AG20443 (cell line): ENCODE results near the gene DENND1B.

Experiments used
- DNase-seq: peaks from one replicate; pipeline ENCODE4 v3.0.0; 2012; ENCODE audit warnings: low spot score, mixed read lengths

The DENND1B gene, protein sequence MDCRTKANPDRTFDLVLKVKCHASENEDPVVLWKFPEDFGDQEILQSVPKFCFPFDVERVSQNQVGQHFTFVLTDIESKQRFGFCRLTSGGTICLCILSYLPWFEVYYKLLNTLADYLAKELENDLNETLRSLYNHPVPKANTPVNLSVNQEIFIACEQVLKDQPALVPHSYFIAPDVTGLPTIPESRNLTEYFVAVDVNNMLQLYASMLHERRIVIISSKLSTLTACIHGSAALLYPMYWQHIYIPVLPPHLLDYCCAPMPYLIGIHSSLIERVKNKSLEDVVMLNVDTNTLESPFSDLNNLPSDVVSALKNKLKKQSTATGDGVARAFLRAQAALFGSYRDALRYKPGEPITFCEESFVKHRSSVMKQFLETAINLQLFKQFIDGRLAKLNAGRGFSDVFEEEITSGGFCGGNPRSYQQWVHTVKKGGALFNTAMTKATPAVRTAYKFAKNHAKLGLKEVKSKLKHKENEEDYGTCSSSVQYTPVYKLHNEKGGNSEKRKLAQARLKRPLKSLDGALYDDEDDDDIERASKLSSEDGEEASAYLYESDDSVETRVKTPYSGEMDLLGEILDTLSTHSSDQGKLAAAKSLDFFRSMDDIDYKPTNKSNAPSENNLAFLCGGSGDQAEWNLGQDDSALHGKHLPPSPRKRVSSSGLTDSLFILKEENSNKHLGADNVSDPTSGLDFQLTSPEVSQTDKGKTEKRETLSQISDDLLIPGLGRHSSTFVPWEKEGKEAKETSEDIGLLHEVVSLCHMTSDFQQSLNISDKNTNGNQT

DNA sequence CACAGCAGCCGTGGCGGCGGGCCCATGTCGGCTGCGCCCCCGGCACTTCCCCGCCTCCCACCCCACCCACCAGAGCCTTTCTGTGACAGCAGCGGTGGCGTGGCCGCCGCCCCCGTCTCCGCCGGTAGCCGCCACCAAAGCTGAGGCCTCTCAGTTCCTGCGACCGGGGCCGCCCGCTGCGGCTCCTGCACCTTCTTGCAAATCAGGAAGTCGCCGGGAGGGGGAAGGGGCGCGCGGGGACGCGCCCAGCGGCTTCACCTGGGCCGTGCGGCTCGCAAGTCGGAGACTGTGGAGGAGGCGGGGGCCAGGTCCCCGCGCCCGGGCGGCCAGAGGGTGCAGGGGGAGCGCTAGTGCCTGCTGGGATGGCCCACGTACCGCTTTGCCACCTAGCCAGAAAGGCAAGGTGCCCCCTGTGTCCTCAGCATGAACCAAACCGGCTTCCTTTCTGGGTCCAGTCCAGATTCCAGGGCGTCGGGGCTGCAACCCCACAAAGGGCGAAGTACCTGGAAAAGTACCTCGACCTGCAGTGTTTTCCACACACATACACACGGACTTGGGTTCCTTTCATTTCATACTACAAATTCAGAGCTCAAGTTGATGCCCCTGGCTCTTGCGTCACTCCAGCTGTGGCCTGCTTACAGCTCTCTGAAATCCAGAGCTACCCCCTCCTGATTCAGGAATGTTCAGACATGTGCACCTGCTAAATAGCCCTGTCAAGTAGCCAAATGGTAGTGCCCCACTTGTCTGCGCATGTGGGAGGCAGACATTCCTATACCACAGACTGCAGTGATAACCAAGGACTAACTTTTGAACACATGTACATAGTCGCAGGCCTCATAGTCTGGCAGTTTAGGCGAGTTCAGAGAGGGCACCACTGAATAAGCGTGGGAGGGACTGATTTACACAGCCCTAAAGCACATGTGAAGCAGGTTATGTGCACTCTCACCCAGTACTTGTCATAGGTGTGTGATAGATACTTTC, at the start of gene DENND1B:
TSS of gene DENND1B (minus strand) at position 199 of the 981 bp plus-strand sequence. CDS start 325 bp downstream, outside the sequence.
- DNase-seq, result peak; percentile 49

DNA sequence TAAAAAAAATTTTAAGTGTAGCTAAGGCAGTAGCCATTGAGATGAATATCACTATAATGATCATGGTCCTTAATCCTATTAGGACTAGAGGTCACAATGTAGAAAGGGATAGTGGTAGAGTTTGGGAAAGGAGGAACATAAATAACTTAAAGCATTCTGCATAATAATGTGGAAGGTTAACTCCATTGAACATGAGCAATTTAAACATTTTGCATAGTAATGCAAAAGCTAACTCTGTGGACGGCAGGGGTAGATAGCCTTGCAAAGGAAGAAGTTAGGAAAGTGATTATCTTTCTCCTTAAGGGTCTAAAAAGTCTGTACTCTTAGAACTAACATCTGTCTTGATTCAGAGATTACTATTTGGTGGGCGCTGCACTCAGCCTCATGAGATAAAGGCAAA, 39.0 kb upstream of the DENND1B start:
- DNase-seq, result no peak

DNA sequence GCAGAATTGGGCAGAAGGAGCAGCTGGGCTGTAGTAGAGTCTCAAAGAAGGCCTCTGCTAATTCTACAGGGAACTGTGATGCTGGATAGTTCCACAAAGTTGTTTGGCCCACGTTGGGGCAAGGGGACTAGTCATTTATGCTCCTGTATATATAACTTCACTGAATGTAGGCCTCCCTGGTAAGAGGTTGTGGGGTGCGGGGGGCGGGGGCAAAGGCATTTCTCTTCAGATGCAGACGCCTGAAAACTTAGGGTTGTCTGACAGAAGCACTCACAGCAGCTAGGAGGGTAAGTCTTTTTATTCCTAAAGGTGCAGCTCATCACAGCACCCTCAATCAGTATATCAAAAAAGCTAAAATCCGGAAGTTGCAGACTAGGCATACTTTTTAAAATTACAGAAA, 38.5 kb upstream of the DENND1B start:
- DNase-seq, result no peak

DNA sequence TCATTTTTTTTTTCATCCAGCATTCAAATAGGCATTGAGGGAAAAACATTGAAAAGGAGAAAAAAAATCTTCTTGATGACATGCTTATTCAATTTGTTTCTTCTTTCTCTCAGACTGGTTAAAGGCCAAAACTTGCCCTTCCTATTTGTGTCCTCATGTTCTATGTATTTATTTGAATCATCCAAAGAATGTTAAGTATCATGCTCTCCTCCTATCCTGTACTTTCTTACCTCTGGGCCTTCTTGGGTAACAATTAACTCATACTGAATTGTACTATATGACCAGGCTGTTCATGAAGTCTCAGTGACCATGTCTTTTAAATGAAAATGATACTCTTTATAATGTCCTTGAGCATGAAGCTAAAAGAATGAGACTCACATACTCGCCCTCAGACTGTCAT, 36.5 kb upstream of the DENND1B start:
- peak; percentile 33 for DNase-seq

DNA sequence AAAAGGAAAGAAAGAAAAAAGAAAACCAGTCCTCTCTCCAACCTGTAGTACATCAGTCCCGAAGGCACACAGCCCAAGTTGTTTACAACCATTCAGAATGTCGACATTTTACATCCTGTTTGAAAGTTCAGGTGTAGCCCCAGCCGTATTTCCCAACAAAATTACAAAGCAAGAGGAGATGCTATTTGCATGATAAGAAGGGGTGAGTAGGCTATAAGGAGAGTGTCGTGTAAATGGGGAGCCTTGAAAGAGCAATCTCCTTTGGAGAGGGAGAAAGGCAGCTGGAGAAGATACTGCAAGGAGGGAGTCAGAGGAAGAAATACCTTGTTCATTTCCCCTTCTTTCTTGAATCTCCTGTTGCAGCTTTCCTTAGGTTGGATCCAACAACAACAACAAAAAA, 35.5 kb upstream of the DENND1B start:
- DNase-seq, result no peak

DNA sequence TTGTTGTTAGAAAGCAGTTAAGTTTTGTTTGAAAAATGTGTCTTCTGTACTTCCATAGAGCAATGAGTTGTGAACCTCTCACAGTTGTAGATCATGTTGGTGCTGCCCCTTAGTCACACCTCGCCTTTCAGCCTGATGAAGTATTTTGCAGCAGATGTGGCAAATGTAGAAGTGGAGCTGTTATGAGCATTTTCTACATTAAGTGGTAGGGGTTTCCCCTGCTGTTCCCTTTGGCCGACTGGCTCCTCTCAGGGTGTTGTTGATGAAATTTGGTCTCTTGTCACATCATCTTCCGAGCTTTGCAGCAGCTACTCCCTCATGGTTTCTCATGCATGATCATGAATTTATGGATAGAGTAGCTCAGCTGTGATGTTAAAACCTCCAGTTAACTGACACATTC, 33.6 kb upstream of the DENND1B start:
- DNase-seq, result no peak

DNA sequence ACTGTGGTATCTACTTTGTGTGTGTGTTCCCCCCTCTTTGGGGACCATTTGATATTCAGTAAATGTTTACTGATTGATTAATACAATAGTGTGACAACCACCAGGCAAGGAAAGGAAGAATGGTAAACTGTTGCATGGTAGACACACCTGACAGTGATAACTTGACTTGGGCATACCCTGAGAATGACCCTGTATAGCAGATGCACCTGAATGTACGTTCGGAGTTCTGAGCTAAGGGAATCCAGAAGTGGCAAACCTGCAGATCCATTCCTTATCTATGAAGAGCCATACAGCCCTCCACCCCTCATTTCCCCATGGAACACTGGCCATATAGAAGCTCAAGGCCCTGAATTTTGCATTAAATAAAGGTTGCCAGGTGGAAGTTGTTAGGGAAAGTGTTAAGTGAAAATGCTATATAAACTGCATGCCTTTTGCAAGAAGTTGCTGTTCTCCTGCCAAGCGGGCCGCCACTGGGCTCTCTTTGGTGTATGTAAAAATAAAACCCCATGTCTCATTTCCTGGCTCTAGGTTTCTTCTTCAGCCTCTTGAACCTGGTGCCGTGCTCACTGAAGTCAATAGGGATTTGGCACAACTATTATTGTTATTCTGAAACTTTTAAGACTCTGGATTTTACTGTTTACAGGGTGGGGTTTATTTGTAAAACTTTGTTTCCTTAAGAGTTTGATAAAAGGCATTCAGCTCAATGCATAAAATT, 32.6 kb upstream of the DENND1B start:
- DNase-seq, result no peak

DNA sequence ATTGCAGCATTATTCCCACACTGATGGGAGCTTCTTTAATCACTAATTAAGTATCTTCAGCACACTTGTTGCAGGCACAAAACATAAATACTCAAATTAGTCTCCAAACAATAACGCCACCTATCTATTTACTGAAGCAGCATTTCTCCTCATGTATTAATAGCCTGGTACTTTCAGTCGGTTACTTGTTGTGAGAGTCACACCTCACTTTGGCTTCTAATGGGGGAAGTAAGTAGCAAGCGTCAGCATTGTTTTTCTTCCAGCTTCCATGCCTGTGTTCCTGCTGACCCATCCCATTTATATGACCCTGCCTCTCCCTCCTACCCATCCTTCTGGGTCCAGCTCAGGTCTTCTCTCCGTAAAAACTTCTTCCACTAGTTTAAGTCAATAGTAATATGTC, 31.9 kb upstream of the DENND1B start:
- no peak for DNase-seq

DNA sequence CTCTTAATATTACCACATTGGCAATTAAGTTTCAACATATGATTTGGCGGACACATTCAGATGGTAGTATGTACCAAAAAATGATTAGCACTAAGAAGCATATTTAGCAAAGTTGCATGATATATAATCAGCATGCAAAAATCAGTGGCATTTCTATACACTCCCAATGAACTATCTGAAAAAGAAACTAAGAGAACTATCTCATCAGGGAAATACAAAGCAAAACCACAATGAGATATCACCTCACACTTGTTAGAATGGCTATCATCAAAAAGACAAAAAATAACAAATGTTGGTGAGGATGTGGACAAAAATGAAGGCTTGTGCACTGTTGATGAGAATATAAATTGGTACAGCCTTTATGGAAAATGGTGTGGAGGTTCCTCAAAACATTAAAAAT, 31.4 kb upstream of the DENND1B start:
- DNase-seq, result no peak

DNA sequence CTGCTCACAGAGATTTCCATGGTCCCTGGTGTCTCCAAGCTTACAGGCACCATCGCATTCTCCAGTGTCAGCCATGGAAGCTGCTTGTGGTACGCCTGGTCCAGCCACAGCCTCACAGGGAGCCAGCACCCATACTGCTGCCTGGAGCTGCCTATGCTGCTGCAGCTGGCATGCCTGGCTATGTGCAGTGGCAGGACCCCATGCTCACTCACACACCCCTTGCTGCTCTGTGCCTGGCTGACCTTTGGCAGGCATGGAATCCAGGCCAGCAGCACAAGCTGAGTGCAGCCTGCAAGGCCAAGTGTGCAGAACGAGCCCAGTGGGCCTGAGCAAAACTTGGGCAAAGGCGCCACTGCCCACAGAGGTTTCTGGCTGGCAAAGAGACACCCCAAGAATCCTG, 26.4 kb upstream of the DENND1B start:
- DNase-seq, result no peak

DNA sequence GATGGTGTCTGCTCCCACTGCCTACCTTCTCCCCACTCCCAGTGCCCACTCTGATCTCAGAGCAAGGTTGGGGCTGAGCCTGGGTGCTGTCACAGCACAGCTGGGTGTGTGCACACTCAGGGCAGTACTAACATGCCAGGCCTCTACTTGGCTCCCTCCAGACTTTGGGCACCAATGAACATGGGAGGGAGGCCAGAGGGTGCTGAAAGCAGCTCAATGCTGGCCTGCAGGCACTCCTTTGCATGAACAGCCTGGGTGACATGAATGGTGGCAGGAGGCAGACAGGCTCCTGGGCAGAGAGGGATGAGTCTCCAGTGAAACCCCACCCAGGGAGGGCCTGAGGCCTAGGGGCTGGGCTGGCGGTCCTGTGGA, 25.8 kb upstream of the DENND1B start:
- DNase-seq, result no peak

DNA sequence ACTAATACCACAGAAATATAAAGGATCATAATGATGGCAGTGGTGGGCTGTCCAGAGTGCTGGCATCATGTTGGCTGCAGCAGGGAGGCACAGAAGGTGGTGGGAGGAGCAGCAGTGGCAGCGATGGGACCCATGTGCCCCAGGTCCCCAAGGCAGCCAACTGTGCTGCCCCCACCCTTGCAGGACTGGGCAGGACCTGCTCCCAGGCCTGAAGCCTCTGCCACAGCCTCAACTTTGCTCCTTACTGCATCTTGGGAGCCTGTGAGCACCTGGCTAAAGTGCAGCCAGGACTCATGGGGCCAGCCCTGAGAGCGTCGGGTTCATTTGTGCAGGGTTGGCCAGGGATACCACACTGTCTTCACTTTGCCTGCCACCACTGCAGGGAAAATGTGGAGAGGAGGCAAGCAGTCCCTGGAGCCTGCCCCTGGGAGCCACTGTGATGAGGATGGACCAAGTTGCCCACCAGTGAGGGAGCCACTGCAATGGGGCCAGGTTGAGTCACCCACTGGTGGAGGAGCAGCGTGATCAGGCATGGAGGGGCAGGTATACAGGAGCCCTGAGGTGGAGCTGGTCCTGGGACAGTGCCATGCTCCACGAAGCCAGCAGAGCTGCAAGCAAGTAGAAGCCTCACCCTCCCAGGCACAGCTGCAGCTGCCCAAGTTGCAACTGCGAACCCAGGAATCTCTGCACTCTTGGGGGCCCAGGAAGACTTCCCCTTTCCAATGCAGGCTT, 25.3 kb upstream of the DENND1B start:
- DNase-seq, result no peak

DNA sequence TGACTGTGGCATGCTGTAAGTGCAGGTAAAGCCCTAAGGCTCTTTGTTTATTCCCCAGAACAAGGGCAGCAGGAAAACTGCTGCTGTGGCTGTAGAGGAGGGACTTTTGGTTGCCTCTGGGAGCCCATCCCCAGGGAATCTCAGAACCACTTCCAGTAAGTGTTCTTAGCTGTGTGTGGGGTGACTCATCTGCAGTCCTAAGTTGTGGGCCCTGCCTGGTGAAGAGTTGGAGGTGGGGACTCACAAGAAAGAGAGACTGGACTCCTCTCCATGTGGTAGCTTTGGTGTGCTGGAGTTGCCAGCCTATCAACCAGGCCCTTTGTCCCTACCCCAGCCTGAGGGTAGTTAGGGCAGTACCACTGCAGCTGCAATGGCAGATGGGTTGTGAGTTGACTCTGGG, 24.0 kb upstream of the DENND1B start:
- peak; percentile 73 for DNase-seq

DNA sequence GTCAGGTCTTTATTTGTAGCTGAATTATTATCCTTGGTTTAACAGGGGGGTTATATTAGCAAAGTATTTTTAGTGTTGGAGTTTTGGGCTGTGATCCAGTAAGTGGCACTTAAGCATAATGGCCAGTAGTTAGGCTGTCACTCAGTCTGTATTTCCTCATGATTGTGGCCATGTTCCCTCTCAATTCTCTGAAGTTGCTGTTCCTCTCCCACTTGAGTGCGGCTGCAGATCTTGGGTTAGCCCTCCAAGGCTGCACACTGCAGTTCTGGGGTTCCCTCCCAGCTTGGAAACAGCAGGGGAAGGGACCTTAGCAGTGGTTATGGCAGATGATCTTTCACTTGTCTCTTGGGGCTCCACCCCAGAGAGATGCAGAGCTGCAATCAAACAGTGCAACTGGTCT, 23.2 kb upstream of the DENND1B start:
- no peak for DNase-seq

DNA sequence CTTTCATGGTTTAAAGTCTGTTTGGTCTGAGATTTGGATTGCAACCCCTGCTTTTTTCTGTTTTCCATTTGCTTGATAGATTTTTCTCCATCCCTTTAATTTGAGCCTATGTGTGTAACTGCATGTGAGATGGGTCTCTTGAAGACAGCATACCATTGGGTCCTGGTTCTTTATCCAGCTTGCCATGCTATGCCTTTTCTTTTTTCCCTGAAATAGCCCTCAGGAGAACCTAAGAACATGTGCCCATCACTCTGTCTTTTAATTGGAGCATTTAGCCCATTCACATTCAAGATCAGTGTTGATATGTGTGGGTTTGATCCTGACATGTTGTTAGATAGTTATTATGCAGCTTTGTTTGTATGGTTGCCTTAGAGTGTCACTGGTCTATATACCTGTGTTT, 21.7 kb upstream of the DENND1B start:
- no peak for DNase-seq

DNA sequence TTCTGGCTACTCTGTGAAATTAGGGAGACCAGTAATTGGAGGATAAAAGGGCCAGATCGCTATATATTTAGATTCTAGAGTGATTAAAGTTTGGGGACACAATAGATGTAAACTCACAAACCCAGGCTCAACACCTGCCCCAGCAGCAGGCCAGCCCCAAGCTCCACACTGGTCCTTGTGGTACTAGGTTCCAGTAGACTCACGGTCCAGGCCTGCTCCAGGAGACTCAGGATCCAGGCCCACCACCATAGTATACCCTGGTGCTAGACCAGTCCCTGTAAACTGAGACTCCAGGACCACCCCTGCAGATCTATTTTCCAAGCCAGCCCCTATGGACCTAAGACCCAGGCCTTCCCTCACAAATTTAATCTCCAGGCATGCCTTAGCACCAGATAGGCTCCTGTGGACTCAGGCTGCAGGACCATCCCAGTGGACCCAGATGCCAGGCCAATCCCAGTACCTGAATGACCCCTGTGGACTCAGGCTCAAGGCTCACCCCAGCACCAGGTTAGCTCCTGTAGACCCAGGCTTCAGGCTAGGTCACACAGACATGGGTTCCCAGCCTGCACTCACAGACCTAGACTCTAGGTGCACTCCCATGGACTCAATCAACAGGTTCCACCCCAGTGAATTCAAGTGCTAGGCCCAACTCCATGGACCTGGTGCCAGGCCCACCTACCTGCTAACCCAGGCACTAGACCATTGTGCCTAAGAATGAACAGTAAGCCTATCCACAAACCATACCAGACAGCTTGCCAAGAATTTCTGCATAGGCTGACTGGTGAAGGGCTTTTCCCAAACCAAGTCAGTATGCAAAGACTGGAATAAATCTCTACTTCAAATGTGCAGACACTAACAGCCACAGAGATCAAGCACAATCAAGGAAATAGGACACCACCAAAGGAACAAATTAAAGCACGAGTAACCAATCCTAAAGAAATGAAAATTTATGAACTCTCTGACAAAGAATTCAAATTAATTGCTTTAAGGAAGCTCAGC, 13.8 kb upstream of the DENND1B start:
- DNase-seq, result no peak

DNA sequence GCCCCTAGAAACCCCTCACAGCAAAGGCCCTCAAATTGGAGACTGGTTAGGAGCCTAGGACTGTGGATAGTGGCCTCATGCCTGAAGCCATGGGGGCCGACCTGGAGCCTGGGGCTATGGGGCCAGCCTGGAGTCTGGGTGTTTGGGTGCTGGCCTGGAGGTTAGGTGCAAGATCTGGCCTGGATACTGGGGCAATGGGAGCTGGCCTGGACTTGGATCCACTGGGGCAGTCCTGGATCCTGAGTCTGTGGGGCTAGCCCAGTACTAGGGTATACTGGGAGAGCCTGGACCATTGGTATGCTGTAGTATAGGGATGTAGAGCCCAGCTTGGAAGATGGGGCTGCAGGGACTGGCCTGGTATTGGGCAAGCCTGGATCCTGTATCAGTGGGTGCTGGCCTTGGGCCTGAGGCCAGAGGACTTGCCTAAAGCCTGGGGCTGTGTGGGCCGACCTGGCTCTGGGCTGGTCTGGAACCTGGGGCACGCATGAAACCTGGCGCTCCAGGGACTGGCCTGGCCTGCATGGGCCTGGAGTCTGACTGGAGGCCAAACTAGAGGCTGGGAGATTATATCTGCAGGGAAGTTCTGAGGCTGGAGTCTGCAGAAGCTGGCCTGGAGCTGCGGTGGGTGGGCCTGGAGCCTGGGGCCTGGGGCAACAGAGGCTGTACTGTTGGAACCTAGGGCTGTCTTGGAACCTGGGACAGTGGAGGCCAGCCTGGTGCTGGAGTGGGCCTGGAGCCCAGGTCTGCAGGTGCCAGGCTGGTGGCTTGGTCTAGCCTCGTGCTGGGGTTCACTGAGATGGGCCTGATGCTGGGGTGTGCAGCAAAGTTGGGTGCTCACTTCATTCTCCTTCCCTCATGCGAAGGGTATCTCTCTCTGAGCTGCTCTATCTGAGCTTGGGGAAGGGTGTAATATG, 12.6 kb upstream of the DENND1B start:
- DNase-seq, result no peak

DNA sequence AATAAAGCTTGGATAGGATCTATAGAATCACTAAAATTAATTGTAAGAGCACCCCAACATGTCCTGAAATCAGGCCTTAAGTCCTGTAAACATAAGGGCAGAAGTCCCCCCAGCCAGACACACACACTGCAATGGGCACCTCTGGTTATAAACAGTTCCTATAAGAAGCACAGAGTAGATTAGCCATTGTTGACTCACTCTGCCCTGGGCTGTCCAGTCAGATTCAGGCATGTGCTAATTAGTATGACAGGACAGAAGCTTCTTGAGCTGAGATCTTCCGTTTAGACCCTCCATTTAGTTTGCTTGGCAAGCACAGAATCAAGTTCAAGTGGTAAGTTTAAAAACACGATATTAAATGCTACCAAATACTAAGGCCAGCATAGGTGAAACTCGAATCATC, 11.8 kb upstream of the DENND1B start:
- DNase-seq, result peak; percentile 50

DNA sequence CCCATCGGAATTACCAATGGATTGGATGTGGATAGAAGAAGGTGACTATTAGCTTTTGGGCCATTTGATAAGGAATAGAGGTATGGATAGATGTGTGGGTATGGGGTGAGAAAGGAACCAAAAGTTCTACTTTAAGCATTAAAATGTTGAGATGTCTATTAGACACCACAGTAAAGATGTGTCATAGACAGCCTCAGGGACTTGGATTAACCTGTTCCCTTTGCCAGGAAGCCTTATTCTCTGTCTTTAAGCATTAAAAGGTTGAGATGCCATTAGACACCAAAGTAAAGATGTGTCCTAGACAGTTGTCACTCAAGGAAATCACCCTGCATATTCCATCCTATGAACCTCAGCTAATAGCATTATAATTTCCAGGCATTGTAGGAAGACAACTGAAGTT, 11.0 kb upstream of the DENND1B start:
- DNase-seq, result no peak
